NCI-H1930 (cell line): ENCODE data around the gene CARHSP1.
"Not testable (repeated sequence)": the region's sequence is repeated elsewhere in the genome, so short reads cannot be mapped to it uniquely, and the experiment has no call there.

Experiments
- DNase-seq, 2 experiments: peaks; one replicate each; lab custom pipeline; 2025; lab: John Stamatoyannopoulos, UW

CARHSP1 gene

GRCh38 chr16:8828541-8829165 is 40.2 kb downstream of the CARHSP1 start:
- no peak for DNase-seq

- no peak for DNase-seq
Observed at GRCh38 chr16:8826278-8826879, 42.4 kb downstream of the CARHSP1 start.

GRCh38 chr16:8822403-8822802 is 46.4 kb downstream of the CARHSP1 start:
- DNase-seq = no peak

- no peak for DNase-seq
Observed at GRCh38 chr16:8819411-8820034, 49.3 kb downstream of the CARHSP1 start.

GRCh38 chr16:8818504-8819270 is 50.1 kb downstream of the CARHSP1 start:
- DNase-seq = no peak

GRCh38 chr16:8816967-8817655 is 51.7 kb downstream of the CARHSP1 start:
- no peak for DNase-seq

GRCh38 chr16:8814095-8814806 is 54.6 kb downstream of the CARHSP1 start:
- DNase-seq = no peak

- no peak for DNase-seq
Observed at GRCh38 chr16:8812162-8812843, 56.5 kb downstream of the CARHSP1 start.

GRCh38 chr16:8808613-8809353 is 60.0 kb downstream of the CARHSP1 start:
- DNase-seq = no peak

GRCh38 chr16:8808009-8808408 is 60.8 kb downstream of the CARHSP1 start:
- DNase-seq = no peak

- no peak for DNase-seq
Observed at GRCh38 chr16:8807189-8807588, 61.6 kb downstream of the CARHSP1 start.

GRCh38 chr16:8806272-8806983 is 62.4 kb downstream of the CARHSP1 start:
- no peak for DNase-seq

GRCh38 chr16:8804313-8804712 is 64.5 kb downstream of the CARHSP1 start:
- DNase-seq = no peak

- not testable (repeated sequence) for DNase-seq
Observed at GRCh38 chr16:8803733-8804132, 65.1 kb downstream of the CARHSP1 start.
